Coronary artery (tissue), 2 donors: Measurements from ENCODE around the gene SLC19A3.
A peak's percentile ranks its signal among the peaks of the same experiment; 100 is the strongest.
"Not testable (repeated sequence)": the region's sequence is repeated elsewhere in the genome, so short reads cannot be mapped to it uniquely, and the experiment has no call there.

ENCODE experiments used
- DNase-seq: peaks from one replicate; pipeline ENCODE4 v3.0.0-alpha.2; 2017; ENCODE audit warnings: low spot score
- H3K27ac ChIP-seq, 2 donors: fragments of 200-600 bp; sonication (generic); one replicate each; pipeline ENCODE4 v1.5.1; 2016 to 2019
- H3K4me3 ChIP-seq: fragments of 200-600 bp; sonication (generic); 2 replicates; pipeline ENCODE4 v1.5.1; 2016; ENCODE audit warnings: mild to moderate bottlenecking, moderate library complexity
- CTCF ChIP-seq: fragments of 200-600 bp; sonication (generic); IDR thresholded peaks from one replicate; pipeline ENCODE4 v1.5.1; 2019; ENCODE audit warnings: antibody characterized with exemption

SLC19A3 gene

GRCh38 chr2:227717687-227718567 lies at the start of gene SLC19A3:
TSS of gene SLC19A3 (minus strand) at chr2:227718028. CDS start at chr2:227702318, 15,710 bp downstream.
- Histone ChIP-seq H3K4me3 (peak within 1 kb of the TSS; percentile 62), H3K27ac (peak within 1 kb of the TSS; percentile 51 to 71)
- no peak for TF ChIP-seq CTCF
- DNase-seq, result peak; percentile 91

- H3K27ac ChIP-seq, result peak overlapping the region in 1 of 2 donors; percentile 5
- peak; percentile 82 for TF ChIP-seq CTCF
Measured at GRCh38 chr2:227766373-227766883, 48.6 kb upstream of the SLC19A3 start.

GRCh38 chr2:227765788-227766372 lies 48.1 kb upstream of the SLC19A3 start:
- peak; percentile 7 for DNase-seq
- H3K27ac ChIP-seq, result peak overlapping the region in 1 of 2 donors; percentile 5

More at GRCh38 chr2:227766373-227766883, 48.6 kb upstream of the SLC19A3 start:
- no peak overlapping the region for H3K4me3 ChIP-seq
- DNase-seq, result peak; percentile 84

GRCh38 chr2:227761740-227762476 lies 44.1 kb upstream of the SLC19A3 start:
- Histone ChIP-seq H3K27ac (no peak overlapping the region), H3K4me3 (no peak overlapping the region)
- TF ChIP-seq CTCF, result no peak
- no peak for DNase-seq

More at GRCh38 chr2:227765788-227766372, 48.1 kb upstream of the SLC19A3 start:
- H3K4me3 ChIP-seq, result no peak overlapping the region
- TF ChIP-seq CTCF, result no peak

- no peak for TF ChIP-seq CTCF
- no peak overlapping the region for H3K4me3 ChIP-seq
- DNase-seq, result no peak
- H3K27ac ChIP-seq, result no peak overlapping the region
Measured at GRCh38 chr2:227759411-227760118, 41.7 kb upstream of the SLC19A3 start.

GRCh38 chr2:227756261-227756660 lies 38.4 kb upstream of the SLC19A3 start:
- H3K27ac ChIP-seq, H3K4me3 ChIP-seq, DNase-seq: not testable (repeated sequence)
